GM13977 (cell line): Measurements from ENCODE around the gene CTXN1.

ENCODE experiments used
- DNase-seq: peaks from one replicate; pipeline ENCODE4 v3.0.0; 2012; ENCODE audit warnings: low spot score
- in situ Hi-C: fragments of 300-500 bp; cut with MboI; formaldehyde crosslinking; loops from one replicate; pipeline ENCODE4 v1.12.0; 2022; ENCODE audit warnings: low sequenced_read_pairs, low pct_unique_long_range_greater_than_20kb, mixed read lengths, inconsistent platforms; ENCODE audit not compliant: unreplicated experiment
- TF ChIP-seq, protein P1 (sequence below): IDR thresholded peaks from 2 replicates; pipeline ENCODE4 v1.5.1; 2012; ENCODE audit warnings: mild to moderate bottlenecking, control low read depth; ENCODE audit not compliant: insufficient read depth; ENCODE audit errors: extremely low read depth, missing control alignments

The CTXN1 gene

DNA sequence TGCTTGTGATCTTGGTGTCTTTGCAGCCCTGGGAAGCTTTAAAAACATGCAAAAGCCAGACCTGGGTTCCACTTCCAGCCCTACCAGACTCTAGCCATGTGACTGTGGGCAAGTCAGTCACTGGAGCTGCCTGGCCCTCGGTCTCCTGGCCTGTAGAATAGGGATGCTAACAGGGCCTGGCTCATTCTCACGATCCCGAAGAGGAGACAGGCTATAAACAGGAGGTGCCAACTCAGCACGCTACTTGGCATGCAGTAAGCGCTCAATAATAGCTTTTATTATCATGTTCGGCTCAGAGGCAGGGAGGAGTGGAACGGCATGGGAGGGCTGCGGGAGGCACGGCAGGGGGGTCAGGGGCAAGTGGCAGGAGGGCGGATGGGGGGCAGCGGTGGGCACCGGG is 1.7 kb downstream of the CTXN1 start:
- TF ChIP-seq, protein P1, sequence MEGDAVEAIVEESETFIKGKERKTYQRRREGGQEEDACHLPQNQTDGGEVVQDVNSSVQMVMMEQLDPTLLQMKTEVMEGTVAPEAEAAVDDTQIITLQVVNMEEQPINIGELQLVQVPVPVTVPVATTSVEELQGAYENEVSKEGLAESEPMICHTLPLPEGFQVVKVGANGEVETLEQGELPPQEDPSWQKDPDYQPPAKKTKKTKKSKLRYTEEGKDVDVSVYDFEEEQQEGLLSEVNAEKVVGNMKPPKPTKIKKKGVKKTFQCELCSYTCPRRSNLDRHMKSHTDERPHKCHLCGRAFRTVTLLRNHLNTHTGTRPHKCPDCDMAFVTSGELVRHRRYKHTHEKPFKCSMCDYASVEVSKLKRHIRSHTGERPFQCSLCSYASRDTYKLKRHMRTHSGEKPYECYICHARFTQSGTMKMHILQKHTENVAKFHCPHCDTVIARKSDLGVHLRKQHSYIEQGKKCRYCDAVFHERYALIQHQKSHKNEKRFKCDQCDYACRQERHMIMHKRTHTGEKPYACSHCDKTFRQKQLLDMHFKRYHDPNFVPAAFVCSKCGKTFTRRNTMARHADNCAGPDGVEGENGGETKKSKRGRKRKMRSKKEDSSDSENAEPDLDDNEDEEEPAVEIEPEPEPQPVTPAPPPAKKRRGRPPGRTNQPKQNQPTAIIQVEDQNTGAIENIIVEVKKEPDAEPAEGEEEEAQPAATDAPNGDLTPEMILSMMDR: no peak
- no peak for DNase-seq
- in situ Hi-C loops: no loop called here

DNA sequence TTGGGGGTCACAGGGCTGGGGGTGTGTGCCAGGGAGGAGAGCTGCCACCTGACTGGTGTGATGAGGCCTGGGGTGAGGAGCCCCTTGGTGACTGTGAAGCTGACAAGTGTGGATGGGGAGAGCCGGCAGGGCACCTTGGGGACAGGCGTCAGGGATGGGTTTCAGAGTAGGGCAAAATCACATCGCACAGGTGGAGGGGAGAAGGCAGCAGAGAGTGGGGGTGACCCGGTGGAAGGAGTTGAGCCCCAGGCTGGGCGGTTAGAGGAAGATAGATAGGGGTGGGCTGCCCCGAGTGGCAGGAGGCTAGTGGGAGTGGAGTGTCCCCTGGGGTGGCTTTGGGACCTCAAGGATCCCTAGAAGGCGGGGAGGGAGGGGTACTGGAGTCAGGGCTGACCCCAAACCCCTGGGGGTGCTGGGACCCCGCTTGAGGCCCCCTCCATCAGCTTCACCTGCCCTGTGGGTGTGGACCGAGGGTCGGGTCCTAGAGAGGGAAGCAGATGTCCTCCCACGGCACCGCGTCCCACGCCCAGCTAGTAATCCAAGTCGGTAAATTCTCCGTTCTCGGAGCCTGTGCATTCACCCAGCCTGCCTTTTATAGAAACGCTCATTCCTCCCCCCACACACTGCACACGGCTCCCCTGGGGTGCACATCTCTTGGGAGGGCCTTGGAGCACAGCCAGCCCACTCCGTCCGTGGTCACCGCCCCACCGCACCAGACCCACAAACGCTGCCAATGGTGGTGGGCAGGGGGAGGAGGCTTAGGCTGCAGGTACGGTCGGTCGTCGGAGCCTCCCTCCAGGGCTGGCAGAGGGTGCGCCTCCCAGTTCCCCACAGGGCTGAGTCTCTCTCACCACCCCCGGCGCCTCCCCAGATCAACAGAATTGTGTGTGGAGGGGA is 2.4 kb downstream of the CTXN1 start:
- DNase-seq: no peak

DNA sequence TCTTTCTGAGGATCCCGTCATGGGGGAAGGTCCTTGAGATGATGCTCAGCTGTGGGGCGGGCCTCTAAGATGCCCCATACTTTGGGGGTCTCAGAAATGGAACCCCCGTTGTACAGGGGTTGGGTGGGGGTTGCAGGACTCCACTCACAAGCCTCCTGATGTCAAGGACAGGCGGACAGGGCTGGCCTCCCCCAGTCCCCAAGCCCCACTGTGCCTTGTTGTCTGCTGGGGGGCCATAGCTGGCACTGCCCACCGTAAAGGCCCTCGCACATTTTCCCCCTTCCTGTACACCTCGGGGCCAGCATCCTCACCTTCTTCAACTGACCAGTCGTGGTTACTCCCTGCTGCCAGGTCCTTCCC is 3.1 kb downstream of the CTXN1 start:
- in situ Hi-C loops: no loop called here
- TF ChIP-seq, protein P1: no peak
- DNase-seq: no peak

More for the DNA sequence above, 2.4 kb downstream of the CTXN1 start:
- in situ Hi-C loops: no loop called here
- TF ChIP-seq, protein P1: no peak

DNA sequence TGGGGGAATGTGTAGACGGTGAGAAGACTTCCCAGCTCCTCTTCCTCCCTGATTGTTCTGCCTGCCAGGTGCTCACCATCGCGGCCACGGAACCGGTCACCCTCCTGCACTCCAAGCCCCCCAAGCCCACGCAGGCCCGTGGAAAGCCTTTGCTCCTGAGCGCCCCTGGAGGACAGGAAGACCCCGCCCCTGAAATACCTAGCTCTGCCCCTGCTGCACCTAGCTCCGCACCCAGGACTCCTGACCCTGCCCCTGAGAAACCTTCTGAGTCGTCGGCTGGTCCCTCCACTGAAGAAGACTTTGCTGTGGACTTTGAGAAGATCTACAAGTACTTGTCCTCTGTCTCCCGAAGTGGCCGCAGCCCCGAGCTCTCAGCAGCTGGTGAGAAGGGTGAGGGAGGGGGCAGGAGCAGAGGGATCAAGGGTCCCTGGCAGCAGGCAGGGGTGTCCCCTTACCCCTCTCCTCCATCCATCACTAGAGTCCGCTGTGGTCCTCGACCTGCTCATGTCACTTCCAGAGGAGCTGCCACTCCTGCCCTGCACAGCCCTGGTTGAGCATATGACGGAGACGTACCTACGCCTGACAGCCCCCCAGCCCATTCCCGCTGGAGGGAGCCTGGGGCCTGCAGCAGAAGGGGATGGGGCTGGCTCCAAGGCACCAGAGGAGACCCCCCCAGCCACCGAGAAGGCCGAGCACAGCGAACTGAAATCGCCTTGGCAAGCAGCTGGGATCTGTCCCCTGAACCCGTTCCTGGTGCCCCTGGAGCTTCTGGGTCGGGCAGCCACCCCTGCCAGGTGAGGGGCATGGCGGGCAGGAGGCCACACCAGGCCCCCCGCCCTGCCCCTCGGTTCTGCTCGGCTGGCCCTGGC is 3.7 kb downstream of the CTXN1 start:
- in situ Hi-C loops: no loop called here
- TF ChIP-seq, protein P1: no peak

DNA sequence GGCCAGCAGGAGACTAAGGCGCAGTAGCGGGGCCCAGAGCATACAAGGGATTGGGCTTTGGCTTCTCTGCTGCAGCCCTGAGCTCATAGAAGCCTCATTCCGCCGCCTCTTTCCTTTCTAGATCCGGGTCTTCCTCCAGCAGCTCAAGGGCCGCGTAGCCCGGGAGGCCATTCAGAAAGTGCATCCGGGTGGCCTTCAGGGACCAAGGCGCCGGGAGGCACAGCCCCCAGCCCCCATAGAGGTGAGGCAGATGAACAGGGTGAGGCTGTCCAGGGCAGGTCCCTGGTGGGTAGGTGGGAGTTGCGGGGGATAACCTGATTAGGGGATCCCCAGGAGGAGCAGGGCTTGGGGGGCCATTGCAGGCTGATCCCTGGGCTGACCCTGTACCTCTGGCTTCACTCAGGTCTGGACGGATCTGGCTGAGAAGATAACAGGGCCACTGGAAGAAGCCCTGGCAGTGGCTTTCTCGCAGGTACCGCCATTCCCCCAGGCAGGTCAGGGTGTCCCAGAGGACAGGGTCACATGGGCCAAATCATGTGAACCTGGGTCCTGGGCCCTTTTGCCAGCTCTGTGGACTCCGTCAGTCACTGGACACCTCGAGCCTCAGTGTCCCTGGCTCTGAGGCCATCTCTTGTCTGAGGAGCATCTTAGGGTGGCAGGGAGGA is 4.5 kb downstream of the CTXN1 start:
- in situ Hi-C loops: no loop called here
- no peak for DNase-seq

More for the DNA sequence above, 3.7 kb downstream of the CTXN1 start:
- no peak for DNase-seq

More for the DNA sequence above, 4.5 kb downstream of the CTXN1 start:
- TF ChIP-seq, protein P1: no peak
